ENCODE measurements around the gene ITPK1.

ITPK1 gene

DNA sequence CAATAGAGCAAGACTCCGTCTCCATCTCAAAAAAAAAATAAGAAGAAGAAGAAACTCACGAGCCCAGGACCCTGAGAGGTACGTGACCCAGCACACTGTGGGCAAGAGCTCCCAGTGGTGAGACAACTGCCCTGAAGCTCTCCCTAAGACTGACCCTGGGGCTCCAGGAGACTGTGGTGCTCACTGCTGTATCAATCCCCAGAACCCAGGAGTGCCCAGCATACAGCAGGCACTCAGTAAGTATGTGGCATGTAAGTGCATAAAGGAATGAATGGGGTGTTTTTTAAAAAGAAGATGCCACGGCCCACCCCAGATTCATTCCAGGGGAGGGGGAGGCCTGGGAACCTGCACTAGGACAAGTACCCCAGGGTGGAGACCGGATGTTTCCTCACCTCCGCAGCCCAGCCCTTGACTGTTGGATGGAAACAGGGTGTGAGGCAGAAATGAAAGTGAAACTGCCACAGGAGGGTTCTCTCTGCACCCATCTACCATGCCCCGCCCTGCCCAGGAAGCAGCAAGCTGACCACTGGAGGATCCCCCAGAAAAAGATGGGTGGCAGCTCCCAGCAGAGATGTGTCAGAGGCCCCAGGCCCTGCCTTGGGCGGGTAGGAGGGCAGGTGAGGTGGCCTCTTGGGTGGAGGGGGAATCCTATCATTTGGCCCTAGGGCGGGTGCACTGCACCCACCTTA is 12.2 kb downstream of the ITPK1 start:
- DNase-seq (ENCODE audit: low spot score): peak; percentile 60

DNA sequence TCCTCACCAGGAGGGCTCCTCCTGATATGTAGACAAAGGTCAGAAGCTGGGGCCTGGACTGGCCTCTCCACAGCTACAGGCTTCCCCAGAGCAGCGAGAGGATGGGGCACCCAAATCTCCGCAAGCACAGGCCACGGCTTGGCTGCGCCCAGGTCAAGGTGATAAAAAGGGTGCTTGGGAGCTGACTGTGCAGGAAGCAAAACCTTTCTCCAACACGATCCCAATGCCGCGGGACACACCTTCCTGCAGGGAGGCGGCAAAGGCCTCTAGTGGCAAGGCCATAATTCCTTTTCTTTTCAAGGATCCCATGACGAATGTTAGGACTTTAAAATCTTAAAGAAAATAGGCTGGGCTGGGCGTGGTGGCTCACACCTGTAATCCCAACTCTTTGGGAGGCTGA is 13.6 kb downstream of the ITPK1 start:
- no peak for DNase-seq (ENCODE audit: low spot score)

DNA sequence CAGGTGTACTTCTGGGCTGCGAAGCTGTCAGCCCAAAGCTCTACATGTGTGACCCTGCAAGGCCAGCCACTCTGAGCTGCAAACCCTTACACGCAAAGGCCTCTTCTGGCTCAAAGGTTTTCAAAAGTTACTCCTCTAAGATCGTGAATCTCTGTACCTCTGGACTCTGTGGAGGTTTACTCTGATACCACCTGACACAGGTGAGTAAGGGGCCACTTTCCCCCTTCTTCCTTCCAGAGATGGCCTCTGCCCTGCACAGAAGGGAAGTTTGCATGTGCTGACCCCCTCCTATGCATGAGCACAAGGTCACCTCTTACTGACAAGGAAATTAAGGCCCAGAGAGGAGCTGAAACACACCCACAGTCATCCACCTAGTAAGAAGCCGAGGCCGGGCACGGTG is 14.5 kb downstream of the ITPK1 start:
- no peak for DNase-seq (ENCODE audit: low spot score)

DNA sequence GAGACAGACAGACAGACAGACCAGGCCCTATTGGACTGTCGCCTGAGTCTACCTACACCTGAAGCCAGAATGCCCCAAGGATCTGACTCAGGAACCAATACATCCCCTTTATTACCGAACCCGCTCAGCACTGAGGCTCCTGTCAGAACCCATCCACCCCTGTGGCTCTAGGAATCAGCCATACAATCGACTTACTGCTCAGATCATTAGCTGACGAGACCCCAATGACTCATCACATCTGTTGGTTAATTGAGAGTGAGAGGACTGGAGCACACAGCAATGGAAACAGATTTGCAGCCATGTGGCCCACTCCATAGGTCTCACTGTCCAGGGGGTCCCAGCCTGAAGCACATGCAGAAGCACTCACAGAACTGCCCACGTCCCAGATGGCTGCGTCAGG is 15.2 kb downstream of the ITPK1 start:
- no peak for DNase-seq (ENCODE audit: low spot score)

DNA sequence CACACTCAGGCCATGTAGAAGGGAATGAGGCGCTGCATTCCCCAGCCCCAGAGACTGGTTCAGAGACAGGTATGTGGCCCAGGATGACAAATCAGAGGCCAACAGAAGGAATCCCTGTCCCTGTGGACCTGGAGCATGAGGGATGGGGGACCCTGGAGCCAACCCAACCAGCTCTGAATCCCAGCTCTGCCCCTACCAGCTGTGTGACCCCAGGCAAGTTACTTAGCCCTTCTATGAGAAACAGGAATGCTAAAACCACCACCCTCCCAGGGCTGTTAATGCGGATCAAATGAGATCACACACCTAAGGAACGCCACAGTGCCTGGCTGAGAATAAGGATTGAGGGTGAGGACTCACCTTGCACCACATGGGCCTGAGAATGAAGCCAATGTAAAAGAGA is 15.6 kb downstream of the ITPK1 start:
- DNase-seq (ENCODE audit: low spot score): no peak

DNA sequence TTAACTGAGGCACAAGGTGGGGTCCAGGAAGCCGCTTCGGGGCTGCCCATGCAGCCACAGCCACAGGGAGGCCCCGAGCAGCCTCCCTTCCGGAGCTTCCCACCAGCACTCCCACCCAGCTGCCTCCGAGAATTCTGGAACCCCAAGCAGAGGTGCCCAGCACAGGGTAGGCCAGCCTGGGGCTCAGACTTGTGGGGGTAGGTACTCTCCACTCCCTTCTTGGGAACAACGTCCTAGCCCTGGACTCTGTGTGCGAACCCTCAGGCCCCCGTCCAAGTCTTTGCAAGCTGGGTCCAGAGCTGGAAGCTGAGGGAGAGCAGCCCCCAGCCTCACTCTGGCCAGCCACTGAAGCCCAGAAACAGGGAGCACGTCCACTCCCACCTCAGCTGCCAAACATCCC is 16.1 kb downstream of the ITPK1 start:
- DNase-seq (ENCODE audit: low spot score): no peak

DNA sequence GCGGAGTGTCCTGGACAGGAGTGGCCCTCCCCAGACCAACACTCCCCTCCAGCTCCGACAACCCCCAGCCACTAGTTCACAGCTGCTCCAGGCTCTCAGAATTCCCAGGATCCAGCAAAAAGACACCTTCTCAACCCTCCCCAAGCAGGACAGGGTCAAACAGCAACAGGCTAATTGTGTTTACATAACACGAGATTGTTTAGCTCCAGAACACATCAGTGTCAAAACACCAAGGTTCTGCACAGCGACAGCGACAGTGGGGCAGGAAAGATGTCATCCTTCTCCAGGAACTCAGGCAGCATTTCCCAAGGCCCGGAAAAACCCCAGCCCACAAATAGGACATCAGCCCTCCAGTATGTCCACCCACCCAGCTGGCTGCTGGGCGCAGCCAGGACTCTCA is 16.5 kb downstream of the ITPK1 start:
- DNase-seq (ENCODE audit: low spot score): no peak

DNA sequence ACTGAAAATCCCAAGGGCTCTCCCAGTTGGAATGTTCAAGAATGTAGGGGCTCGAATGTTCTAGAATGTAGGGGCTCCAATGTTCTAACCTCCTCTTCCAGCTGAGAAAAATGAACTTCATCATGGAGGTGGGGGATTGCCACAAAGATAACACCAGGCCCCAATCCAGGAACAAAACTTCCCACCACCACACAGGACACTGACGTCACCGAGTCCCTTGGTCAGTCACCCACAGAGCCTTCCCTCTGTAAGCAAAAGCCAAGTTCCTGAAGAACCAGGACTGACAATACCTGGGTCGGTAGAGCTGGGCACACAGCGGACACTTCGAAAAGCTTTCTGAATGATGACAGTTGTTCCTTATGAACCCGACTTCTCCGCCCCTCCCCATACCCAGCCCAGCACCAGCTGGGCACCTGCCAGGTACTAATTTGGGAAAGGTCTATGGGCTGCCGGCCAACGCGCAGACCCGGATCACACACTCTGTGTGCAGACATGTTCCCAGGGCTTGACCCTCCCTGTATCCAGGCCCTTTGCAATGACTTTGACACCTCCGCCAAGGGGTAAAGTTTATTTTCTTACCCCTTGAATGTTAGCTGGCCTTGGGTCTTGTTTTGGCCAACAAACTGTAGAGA is 18.9 kb downstream of the ITPK1 start:
- no peak for DNase-seq (ENCODE audit: low spot score)

DNA sequence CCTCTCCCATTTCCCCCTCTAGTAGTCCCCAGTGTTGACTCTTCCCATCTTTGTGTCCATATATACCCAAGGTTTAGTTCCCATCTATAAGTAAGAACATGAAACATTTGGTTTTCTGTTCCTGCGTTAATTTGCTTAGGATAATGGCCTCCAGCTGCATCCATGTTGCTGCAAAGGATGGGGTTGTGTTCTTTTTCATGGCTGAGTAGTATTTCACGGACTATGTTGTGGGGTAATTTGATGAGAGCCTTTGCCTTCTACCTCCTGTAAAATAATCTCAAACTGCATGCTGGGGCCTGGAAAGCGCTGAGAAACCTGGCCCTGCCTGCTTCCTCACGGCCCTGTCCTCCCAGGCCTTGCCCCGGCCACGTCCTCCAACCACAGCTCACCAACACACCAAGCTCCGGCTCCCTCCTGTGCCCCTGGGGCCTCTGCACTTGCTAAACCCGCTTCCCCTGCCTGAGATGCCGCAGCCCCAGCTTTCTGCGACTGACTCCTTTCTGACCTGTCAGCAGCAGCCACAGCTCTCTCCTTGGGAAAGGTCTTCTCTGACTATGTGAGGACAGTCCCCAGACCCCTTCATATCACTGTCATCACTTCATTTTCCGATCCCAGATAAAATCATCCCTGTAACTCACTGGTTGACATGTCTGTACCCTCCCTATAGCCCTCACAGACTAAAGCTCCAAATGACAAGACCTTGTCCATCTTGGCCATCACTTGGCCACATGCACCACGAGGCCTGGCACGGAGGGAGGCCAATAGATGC is 19.8 kb downstream of the ITPK1 start:
- DNase-seq (ENCODE audit: low spot score): no peak

DNA sequence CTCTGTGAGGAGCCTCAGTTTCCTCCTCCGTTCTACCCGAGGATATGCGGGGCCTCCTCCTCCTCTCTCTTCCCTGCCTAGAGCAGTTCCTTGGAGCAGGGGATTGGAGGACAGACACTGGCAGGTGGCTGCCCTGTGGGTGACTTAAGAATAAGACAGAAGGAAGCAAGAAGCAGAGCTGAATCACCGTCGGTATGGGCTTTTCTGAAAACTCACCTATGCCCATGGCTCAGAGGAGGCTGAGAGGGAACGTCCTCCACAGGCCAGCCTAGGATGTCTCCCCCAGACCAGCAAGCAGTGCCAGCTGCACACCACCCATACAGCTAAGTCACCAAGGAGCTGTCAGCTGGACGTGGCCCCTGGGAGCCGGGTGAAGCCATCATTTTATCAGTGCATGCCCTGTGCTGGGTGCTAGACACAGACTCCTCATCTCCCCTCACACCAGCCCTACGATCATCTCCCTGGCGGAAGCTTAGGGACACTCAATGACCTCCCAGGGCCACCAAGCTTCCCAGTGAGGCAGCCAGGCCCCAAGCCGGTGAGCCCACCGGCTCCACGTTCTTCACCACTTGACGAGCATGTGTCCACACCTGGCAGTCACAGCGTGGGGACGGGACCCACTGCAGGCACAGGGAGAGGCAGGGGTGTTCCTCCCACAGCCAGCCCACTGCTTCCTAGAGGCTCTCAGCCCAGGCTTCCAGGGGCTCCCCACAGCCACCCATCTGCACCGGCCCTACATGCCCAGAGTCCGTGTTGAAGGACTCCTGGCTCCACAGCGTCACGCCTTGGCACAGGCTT is 21.4 kb downstream of the ITPK1 start:
- DNase-seq (ENCODE audit: low spot score): no peak

DNA sequence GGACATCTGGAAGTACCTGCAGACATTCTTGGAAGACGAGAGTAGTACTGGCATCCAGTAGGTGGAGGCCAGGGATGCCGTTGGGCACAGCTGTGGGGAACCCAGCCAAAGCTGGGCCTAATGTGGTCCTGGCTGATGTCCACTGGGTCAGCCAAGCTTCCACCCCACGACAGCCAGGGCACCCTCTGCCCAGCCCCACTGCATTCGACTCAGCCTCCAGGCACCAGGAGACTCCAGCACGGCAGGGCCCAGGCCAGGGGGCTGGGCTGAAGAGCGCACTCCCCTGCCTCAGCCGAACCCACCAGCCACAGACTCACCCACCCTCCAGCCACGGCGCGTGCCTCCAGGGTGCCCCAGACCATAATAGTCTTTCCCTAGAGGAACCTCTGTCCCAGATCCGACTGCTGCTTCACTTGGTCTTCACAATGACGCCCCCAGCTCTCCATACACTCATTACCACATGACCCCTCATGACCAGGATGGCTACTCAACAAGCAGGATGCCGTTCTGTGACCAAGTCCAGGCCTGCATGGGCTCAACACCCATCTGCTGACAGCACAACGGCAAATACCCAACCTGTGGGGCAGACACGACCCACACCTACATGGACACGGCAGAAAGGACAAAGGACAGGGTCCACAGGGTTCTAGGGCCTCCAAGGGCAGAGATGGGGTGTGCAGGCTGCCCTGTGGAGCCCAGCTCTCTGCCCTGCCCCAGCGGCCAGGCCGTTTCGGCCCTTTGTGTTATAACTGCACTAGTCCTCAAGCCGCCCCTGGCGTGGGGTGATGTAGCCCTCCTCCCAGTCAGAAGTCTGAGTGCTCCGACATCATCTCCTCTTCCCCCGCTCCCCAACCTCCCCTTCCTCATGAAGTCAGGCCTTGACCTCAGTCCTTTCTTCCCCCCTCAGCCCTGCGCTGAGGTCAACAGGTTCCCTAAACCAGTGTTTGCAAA is 22.8 kb downstream of the ITPK1 start:
- no peak for DNase-seq (ENCODE audit: low spot score)

DNA sequence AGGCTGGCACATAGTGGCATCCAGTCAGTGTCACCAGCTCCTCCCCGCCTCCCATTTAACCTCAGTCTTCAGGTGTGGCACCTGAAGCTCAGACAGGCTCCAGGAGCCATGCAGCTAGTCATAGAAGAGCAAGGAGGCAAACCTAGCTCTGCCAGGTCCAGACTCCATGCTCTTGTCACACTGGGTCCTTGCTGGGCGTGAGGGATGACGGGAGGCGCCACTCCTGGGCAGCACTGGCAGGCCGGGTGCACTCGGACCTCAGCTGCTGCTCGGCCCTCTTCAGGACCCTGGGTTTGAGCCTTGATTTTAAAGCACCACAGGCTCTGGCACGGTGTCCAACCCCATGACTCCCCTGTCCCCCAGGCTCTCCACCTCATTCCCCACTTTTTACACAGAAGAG is 24.1 kb downstream of the ITPK1 start:
- no peak for DNase-seq (ENCODE audit: low spot score)

DNA sequence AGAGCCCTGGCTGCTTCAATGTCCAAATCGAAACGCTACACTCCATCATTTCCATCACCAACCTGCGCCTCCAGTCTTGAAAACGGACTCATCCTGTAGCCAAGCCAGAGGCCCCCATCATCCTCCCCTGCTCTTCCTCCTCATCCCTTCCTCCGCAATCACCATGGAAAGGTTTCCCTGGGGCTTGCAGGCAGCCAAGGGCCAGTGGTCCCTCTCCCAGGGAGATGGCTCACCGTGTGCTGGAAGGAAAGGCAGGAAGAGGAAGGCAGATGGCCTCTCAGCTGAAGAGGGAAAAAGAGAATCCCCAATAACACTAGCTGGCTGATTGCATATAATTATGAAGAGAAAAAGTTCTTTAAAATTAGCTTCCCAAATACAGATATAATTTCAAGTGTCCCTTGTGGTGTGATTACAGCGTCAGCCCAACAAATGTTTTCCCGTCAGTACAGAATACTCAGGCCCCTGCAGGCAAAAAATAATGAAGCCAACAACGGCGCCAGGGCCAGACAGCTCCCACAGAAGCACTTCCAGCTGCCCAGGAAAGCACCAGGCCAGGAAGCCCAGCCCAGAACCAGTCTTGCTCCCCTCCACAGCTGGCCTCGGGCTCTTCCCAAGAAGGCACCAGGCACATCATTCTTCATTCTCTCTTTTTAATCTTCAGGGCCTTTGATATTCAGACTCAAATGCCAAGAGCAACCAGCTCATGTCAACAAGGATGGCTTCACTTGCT is 24.7 kb downstream of the ITPK1 start:
- no peak for DNase-seq (ENCODE audit: low spot score)

DNA sequence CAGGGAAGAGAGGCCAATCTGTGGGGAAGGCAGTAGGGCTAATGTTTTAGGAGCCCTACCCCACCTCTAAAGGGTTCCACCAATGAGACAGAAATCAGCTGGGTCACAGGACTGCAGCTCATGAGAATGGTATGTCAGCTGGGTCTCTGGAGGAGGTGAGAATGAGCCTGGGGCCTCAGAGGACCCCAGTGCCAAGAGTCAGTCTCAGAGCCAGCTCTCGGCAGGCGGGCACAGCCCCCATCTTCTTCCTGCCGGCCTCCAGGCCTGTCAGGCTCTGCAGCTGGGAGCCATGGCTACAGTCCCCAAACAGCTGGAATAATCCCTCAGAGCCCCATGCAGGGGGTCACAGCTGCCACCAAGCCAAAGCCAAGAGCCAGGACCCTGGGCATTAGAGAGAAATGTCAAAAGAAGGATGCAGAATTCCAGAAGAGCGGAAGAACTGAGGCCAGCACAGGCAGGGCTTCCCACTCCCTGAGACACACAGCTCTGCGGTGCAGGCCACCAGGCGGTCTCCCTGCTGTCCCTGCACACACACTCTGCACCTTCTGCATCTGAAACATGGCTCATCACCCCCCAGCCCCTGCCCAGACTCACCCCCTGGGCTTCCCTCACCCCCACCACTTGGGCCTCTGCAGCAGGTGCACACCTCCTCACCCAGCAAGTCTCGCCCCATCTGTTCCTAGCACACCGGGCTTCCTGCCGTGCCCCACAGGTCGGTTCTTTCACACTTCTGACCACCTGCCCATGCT is 26.0 kb downstream of the ITPK1 start:
- no peak for DNase-seq (ENCODE audit: low spot score)

DNA sequence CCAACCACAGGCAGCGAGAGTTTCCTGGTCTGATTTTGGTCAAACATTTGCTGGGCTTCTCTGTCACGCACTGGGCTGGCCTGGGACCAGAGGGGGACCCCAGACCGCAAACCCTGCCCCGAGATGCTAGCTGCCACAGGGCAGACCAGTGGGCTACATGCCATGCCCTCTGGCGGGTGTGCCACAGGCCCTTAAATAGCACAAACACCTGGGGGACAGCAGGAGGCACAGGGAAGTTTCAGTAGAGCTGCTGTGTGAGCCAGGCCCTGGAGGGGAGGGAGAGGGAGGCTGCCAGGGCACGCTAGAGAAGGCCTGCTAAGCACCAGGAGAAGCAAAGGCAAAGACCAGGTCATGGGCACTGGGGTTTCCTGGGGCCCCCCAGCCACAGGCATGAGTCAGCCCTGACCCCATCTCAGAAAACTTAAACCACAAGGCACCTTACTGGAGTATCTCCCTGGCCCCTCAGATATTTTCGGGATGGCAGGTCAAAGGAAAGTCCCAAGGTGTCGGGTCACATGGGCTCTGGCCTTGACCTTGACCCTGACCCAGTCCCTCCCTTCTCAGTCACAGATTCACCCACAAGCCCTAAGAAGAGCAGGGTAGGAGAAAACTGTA is 29.2 kb downstream of the ITPK1 start:
- no peak for DNase-seq (ENCODE audit: low spot score)

DNA sequence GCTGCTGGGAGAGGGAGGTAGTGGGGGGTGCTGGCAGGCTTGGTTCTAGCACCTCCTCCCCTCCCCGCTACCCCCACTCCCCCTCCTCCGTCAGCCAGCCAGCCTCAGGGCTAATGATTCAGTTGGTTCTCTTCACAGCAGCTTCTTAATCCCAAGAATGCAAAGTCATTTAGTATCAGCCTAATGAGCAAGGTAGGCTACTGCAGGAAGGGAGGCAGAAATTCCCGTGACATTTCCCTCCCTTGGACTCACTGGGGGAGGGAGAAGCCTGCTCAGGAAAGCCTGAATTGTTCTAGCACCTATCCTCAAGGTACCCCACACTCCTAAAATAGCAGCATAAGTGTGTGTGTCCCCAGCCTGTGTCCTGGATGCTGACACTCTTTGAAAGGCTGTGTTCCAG is 29.8 kb downstream of the ITPK1 start:
- no peak for DNase-seq (ENCODE audit: low spot score)

DNA sequence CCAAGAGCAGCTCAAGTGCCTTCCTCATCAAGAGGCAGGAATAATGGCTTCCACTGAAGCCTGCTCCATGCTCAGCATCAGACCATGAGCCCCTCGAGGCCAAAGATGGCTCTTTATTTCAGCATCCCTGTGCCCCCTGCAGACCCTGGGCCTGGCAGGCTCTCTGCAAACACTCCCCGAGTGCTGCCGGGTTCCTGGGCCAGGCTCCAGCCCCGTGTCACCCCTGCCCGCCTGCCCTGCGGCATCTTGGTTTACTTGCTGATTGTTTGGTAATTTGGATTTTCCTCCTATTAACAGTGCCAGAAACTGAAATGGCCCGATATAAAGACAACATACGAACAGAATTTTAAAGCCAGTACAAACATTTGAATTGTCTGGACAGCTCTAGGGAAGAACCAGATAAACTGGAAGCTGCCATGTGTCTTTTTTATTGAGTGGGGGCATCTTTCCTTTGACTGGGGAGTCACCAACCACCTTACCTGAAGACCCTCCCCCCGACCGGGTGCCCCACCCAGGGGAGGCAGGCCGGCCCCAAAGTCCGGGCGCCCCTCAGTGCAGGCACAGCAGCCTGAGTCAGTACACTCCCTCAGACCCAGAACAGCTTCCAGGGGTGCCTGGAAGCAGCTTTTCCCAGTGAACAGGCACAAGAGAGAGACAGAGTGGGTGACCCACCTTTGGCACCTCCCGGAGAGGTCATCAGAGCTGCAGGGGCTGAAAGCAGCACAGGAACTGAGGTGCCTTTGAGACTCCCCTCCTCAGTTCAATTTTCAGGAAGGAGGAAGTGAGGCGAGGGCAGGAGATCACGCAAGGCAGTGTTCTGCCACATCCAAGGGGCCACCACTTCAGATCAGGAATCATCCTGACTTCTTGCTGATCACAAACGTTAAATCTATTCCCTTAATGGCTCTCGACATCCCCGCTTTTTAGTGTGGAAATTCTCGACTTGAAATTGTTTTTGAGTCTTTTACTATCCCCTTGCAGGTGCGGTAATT is 30.6 kb downstream of the ITPK1 start:
- no peak for DNase-seq (ENCODE audit: low spot score)

DNA sequence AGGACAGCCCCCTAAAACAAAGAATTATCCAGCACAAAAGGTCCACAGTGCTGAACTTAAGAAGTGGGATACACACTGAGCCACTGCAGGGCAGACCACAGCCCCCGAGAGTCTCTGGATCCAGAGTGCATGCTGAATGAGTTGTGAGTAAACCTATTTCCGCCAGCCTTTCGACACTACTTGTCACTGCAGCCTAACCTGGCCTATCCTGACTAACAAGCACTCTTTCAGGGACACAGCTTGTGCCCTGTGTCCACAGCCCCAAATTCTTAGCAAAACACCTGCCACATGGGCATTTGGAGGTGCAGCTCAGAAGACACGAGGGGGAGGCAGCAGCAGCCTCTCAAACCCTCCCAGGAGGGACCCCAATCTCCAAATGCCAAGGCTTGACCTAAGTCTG is 31.3 kb downstream of the ITPK1 start:
- DNase-seq (ENCODE audit: low spot score): no peak

Measured in hematopoietic multipotent progenitor cell treated with erythropoietin and hydrocortisone succinate and interleukin-3 and kit ligand, for 15 days (in vitro differentiated cells).